ENCODE data around the gene DENND4B.
"Not testable (repeated sequence)": the region's sequence is repeated elsewhere in the genome, so short reads cannot be mapped to it uniquely, and the experiment has no call there.

The DENND4B gene

DNA sequence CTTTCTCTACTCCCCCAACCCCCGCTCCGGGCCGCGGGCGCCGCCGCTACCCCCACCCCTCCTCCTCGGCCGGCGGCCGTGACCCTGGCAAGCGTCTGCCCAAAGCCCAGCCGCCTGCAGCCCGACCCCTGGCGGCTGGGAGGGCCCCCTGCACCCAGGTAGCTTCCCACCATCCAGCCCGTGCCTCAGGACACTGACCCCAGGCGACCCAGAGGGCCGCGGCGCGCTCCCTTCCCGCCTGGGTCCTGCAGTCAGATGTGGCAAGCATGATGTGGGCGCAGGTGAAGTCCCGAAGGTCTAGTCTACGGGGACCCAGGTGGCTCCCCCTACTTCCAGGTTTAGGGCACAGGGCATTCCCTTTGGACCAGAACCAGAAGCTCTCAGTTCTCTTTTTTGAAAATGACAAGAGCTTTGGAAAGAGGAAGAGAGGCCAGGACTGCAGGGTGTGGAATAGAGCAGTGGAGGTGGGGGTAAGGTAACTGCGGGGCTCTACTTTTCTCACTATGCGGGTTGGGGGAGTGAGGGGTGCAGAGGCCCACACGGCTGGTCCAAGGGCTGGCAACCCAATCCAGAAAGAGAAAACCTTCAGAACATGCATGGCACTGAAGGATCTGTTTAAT is at the start of gene DENND4B:
TSS of gene DENND4B (minus strand) at position 97 of the 620 bp plus-strand sequence. CDS start 2,344 bp downstream, outside the sequence.
- peak; percentile 80 for DNase-seq

DNA sequence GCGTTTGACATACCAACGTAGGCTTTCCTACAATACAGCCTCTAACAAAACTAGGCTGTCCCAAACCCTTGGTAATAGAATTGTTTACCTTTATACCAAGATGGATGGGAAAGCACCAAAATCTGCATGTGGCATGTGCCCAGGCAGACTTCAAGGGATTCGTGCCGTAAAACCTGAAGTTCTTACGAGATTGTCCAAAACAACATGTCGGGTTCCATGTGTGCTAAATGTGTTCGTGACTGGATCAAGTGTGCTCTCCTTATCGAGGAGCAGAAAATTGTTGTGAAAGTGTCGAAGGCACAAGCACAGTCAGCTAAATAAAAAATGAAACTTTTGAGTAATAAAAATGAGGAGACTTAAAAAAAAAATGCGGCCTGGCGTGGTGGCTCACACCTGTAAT is 49.1 kb upstream of the DENND4B start:
- DNase-seq: no peak

- DNase-seq: no peak
These were observed 48.7 kb upstream of the DENND4B start for GRCh38 chr1:153995202-153995601.

- DNase-seq: no peak
These were observed 45.3 kb upstream of the DENND4B start for GRCh38 chr1:153991806-153992205.

DNA sequence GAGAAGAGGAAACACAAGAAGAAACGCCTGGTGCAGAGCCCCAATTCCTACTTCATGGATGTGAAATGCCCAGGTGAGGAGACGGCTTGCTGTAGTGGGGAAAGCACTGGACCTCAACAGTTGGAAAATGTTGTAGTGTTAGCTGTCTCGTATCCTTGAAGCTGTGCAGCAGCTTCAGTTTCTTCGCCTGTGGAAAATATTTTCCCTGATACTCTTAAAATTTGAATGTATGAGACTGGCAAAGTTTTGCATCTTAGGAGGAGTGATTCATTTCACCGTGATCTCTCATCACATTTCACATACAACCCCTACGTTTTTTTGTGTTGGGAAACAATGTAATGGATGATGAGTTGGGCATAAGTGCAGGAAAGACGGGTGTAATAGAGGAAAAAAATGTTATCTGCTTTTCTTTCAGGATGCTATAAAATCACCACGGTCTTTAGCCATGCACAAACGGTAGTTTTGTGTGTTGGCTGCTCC is 44.7 kb upstream of the DENND4B start:
- DNase-seq: no peak

- peak; percentile 97 for DNase-seq
These were observed 44.1 kb upstream of the DENND4B start, which contains the start of gene RPS27 for GRCh38 chr1:153990468-153991150. RPS27 (plus strand) TSS chr1:153990762; CDS start chr1:153990797, 35 bp downstream.

DNA sequence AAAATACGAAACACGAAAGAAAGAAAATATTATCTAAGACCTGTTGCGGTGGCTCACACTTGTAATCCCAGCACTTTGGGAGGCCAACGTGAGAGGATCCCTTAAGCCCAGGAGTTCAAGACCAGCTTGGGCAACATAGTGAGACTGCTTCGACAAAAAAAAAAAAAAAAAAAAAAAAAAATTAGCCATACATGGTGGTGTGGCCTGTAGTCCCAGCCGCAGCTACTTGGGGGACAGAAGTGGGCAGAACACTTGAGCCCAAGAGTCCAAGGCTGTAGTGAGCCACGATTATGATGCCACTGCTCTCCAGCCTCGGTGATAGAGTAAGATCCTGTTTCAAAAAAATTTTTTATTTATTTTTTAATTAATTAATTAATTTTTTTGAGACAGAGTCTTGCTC is 41.1 kb upstream of the DENND4B start:
- no peak for DNase-seq

- peak; percentile 80 for DNase-seq
These were observed 39.6 kb upstream of the DENND4B start, which contains the start of gene RAB13 for GRCh38 chr1:153985941-153986761. RAB13 (minus strand) TSS chr1:153986339; CDS start chr1:153986236, 103 bp downstream.

GRCh38 chr1:153985341-153985912 is 38.9 kb upstream of the DENND4B start:
- DNase-seq: no peak

GRCh38 chr1:153984123-153984894 is 37.8 kb upstream of the DENND4B start:
- no peak for DNase-seq

GRCh38 chr1:153981735-153982134 is 35.2 kb upstream of the DENND4B start:
- not testable (repeated sequence) for DNase-seq

- DNase-seq: not testable (repeated sequence)
These were observed 32.6 kb upstream of the DENND4B start for GRCh38 chr1:153979091-153979490.

DNA sequence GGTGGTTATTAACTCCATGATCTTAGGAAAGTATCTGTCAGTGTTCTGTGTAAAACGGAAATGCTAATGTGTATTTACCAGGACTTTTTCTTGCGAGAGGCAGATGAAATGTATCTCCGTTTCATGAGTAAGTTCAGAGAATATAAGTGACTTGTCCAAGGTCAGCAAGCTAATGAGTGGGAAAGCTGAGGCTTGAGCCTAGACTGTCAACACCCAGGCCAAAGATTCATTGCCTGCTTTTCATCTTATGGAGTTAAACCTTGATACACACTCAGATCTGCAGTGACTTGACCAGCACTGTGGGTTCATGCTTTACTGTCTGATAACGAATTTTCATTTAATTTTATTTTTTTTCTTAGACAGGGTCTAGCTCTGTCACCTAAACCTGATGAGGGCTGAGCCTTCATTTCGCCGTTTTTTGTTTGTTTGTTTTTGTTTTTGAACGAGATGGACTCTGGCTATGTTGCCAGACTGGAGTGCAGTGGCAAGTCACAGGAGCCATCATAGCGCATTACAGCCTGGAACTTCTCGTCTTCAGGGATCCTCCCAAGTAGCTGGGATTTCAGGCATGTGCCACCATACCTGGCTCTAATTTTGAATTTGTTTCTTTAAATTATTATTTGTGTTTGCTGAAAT is 31.9 kb upstream of the DENND4B start:
- DNase-seq: no peak

- DNase-seq: peak; percentile 88
These were observed 31.0 kb upstream of the DENND4B start, which contains the start of gene JTB for GRCh38 chr1:153977250-153978240. JTB (minus strand) TSS chr1:153977674; CDS start chr1:153977252, 422 bp downstream.

DNA sequence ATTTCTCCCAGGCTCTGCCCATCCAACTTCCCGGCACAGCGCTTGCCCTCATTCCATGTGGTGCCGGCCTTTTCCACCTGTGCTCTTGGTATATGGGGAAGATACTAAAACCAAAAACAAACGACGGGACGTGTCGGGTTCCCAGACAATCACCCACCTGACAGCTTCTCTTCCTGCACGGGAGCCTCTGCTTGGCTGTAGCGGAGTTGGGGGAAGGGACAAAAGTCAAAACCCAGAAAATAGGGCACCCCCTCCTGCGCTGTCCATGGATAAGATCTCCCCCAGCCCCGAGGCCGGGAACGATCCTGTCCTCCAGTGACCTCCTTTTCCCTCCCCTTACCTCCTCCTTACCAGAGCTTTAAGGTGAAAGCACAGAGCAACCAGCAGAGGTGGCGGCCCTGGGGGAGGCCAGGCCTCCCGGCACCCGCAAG is 30.3 kb upstream of the DENND4B start:
- DNase-seq: no peak

DNA sequence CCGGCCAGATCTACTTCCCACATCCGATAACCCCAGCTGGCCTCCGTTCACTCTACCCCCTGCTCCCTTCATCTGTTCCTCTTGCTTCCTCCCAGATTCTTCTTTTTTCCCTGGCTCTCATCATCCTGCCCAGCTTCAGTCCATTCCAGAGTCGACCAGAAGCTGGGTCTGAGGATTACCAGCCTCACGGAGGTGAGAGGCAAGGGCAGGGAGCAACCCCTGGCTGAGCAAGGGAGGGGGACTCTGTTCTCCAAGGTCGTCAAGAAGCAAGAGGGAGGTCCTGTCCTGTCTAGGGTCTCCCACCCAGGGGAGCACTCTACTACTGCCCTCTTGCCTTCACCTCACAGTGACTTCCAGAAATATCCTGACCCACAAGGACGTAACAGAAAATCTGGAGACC is 27.0 kb upstream of the DENND4B start:
- no peak for DNase-seq

DNA sequence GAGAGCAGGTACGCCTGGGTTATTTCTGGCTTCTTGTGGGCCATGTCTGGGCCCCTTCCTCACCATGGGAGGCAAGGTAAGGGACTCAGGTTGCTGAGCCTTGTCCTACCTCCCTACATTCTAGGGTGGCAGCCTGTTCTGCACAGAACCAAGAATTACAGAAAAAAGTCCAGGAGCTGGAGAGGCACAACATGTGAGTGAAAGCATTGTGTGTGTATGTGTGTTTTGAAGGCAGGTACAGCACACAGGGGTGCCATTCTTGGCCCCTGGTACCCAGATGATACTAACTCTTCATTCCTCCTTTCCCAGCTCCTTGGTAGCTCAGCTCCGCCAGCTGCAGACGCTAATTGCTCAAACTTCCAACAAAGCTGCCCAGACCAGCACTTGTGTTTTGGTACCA is 26.6 kb upstream of the DENND4B start:
- DNase-seq: no peak

DNA sequence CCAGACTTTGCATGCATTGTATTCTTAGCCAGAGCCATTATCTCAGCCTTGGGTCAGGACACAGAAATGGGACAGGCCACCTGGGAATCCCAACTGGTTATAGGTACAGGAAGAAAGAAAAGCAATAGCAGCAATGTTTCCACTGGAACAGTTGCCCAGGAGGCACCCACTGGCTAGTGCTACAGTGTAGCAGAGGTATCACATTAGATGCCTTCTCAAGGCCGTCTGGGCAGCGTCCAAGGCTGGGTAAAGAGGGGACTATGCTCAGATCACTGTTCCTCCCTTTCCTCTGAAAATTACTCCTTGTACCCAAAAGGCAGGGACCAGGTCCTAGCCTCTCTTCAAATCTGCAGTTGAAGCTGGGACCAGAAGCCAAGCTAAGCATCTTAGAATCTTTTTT is 23.8 kb upstream of the DENND4B start:
- no peak for DNase-seq

DNA sequence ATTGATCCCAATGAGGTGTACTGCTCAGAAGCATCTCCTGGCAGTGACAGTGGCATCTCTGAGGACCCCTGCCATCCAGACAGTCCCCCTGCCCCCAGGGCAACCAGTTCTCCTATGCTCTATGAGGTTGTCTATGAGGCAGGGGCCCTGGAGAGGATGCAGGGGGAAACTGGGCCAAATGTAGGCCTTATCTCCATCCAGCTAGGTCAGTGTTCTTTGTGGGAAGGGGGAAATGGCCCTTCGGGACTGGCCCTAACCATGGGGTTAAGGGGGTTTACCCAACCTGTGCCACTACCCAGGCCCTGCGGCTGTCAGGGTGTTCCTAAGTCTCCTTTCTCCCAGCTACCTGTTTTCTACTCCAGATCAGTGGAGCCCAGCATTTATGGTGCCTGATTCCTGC is 22.5 kb upstream of the DENND4B start:
- no peak for DNase-seq

GRCh38 chr1:153968408-153968807 is 21.9 kb upstream of the DENND4B start:
- no peak for DNase-seq
